Ureter (tissue), 1 donor: Measurements from ENCODE around the gene ABCC4. TPM values are rescaled to one million over a fixed set of nuclear protein-coding genes. Genes with fewer than 3 reads are reported as not detected.
A peak's percentile ranks its signal among the peaks of the same experiment; 100 is the strongest.

ENCODE experiments used
- DNase-seq: peaks from one replicate; pipeline ENCODE4 v3.0.0-alpha.2; 2020; ENCODE audit warnings: low spot score
- total RNA-seq: library from RNA; stranded (reverse); gene quantifications from one replicate; pipeline ENCODE4 v1.2.4, GENCODE V29; 2023
- donor health status: DM: yes; HTN: yes; CAD: no.

ABCC4 gene, protein sequence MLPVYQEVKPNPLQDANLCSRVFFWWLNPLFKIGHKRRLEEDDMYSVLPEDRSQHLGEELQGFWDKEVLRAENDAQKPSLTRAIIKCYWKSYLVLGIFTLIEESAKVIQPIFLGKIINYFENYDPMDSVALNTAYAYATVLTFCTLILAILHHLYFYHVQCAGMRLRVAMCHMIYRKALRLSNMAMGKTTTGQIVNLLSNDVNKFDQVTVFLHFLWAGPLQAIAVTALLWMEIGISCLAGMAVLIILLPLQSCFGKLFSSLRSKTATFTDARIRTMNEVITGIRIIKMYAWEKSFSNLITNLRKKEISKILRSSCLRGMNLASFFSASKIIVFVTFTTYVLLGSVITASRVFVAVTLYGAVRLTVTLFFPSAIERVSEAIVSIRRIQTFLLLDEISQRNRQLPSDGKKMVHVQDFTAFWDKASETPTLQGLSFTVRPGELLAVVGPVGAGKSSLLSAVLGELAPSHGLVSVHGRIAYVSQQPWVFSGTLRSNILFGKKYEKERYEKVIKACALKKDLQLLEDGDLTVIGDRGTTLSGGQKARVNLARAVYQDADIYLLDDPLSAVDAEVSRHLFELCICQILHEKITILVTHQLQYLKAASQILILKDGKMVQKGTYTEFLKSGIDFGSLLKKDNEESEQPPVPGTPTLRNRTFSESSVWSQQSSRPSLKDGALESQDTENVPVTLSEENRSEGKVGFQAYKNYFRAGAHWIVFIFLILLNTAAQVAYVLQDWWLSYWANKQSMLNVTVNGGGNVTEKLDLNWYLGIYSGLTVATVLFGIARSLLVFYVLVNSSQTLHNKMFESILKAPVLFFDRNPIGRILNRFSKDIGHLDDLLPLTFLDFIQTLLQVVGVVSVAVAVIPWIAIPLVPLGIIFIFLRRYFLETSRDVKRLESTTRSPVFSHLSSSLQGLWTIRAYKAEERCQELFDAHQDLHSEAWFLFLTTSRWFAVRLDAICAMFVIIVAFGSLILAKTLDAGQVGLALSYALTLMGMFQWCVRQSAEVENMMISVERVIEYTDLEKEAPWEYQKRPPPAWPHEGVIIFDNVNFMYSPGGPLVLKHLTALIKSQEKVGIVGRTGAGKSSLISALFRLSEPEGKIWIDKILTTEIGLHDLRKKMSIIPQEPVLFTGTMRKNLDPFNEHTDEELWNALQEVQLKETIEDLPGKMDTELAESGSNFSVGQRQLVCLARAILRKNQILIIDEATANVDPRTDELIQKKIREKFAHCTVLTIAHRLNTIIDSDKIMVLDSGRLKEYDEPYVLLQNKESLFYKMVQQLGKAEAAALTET (N-terminal part only)
- total RNA-seq, result 46.2 TPM

DNA sequence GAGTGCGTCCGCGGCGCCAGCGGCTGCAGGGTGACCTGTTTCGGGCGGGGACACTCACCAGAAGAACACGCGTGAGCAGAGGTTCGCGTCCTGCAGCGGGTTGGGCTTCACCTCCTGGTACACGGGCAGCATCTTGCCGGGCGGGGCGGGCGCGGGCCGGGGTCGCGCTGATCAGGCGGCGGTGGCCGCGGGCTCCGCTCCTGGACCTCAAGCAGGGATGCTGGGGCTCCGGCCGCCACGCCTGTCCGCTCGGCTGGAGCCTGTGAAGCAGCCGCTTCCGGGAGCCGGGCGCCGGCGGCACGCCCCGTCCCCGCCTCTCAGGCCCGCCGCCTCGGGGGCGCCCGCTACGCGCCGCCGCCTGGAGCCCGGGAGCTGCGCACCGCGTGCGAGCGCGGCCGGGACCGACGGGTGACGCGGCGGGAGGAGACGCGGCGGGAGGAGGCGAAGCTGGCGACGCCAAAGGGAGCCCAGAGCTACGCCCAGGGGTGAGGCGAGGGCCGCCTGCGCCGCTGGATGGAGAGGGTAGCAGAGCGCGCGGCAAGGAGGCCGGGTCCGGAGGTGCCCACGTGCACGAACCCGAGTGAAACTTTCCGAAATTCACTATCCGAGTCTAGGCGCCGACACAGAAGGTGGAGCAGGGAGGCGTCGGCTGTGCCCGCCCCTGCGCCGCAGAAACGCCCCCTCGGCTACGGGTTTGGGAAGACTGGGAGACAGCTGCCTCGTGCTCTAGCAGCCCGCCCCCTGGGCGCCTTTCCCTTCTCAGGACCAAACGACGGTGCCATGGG is at the start of gene ABCC4:
ABCC4 (minus strand) TSS at position 269 of the 785 bp plus-strand sequence; CDS start at position 132, 137 bp downstream.
- DNase-seq, result peak; percentile 62

DNA sequence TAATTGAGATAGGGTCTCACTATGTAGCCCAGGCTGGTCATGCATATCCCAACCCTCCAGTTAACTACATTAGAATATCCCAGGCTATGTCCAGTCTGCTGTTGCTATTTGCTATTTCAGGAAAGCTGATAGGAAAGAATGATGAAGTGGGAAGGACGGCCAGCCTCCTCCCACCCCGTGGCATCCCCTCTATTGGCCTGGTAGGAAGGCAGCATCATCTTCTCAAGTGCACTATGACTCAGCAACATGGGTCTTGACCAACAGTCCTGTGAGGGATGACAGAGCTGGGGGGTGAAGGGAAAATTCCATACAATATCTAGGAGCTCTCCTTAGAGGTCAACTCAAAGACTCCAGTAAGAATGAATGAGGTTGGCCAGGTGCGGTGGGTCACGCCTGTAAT is 48.0 kb upstream of the ABCC4 start:
- DNase-seq, result no peak

DNA sequence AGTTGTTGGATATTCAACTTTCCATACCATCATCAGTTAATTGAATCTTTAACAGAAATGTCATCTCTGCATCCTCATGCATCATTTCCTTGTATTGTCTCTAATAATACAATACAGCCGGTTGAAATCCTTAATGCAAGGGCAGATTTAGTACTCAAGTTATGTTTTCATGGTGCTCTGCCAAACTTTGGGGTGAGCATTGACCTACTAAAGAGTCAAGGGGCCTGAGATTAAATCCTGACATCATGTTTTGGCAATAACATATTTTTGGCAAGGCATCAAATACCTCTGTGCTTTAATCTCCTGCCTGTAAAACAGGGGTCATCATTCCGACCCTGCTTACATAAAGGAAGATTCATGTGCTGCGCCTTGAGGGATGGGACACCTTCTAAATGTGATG is 42.7 kb upstream of the ABCC4 start:
- no peak for DNase-seq

DNA sequence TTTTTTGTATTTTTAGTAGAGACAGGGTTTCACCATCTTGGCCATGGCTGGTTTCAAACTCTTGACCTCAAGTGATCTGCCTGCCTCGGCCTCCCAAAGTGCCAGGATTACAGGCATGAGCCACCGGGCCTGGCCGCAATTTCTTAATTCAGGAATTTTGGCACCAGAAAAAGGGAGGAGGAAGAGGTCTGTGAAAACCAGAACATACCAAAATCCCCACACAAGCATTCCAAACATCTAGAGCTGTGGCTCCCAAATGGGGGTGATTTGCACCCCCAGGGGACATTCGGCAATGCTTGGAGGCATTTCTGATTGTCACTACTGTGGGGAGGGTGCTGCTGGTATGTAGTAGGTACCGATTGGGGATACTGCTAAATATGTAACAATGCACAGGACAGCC is 40.2 kb upstream of the ABCC4 start:
- no peak for DNase-seq

DNA sequence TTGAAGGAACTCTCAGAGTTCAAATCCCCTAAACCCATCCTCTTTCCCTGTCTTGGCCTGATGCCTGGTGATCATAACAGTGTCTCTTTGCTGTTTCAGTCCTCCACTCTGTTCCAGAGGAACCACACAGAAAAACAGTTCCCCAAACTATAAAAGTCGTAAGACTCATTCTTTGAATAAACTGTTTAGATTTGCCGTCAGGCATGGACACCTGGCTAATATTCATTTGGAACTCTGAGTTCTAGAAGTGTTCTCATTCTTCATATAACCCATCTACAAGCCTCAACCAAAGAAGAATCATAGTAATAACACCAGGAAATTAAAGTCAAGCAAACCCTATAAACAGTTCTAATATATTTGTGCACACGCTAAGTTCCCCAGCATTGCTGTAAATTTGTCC is 37.7 kb upstream of the ABCC4 start:
- DNase-seq, result no peak

DNA sequence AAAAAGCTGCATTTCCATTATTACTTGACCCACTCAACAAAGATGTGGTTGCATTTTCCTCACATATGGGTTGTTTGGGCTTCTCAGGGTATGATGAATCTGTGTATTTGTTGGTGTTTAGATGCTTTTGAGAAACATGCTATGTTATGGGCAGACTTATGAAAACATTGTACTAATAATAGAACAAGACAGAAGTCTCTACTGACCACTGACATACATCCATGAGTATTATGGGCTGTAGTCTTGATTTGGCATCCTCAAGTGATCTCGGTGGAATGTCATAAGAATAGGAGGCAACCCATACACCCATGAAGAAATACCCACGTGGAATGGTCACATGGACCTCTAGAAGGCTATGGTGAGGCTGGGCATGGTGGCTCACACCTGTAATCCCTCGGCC is 36.3 kb upstream of the ABCC4 start:
- DNase-seq, result no peak

DNA sequence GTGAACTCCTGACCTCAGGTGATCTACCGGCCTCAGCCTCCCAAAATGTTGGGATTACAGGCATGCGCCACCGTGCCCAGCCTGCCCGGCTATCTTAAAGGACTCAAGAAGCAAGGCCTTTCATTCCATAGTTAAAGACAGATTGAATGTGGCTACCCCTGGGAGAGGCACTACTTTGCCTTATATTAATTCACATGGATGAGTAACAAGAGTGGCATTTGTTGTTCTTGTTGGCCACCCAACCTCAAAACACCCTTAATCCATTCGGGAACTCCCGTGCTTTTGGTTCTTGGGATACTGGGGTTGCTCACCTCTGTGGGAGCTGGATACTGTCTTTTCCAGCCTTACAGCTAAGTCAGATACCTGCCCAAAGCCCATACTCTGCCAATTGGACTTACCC is 34.4 kb upstream of the ABCC4 start:
- no peak for DNase-seq

DNA sequence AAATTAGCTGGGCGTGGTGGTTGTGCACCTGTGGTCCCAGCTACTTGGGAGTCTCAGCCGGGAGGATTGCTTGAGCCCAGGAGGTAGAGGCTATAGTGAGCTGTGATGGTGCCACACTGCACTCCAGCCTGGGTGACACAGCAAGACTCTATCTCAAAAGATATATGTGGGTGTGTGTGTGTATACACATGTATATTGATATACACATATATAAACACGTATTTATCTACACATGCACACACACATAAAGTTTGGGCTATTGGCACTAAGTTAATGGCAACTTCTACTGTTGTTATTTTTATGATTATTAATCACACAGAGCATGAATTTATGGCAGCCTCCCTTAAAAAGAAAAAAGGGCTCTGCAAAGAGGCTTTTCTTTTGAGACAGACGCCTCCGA is 27.1 kb upstream of the ABCC4 start:
- no peak for DNase-seq

DNA sequence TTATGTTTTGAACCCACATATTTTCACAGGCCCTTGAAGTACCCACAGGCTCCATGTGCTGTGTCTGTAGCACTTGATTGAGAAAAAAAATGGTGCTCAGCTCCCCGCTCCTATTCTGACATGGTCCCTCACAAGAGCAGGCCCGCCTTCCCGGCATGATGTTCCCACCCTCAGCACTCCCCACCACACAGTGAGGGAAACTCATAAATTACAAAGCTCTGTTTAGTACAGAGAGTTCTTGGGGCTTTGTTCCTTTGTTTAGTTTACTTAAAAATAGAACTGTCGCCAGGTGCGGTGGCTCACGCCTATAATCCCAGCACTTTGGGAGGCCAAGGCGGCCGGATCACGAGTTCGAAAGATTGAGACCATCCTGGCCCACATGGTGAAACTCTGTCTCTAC is 25.9 kb upstream of the ABCC4 start:
- no peak for DNase-seq

DNA sequence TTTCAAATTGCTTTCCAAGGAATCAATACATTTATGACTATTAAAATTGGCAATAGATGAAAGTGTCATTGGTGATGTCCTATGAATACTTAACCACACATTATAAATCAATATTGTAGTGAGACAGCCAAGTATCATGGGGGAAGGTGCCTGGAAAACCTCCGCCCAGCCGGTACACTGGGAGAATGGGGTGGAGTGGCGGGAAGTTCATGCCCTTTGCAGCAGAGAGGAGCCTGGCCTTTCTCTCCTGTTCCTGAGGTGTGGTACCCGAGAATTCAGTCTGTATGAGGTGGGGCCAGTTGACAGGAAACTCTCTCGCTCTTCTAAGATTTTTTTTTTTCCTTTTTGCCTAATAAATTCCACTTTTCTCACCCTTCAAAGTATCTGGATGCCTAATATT is 25.4 kb upstream of the ABCC4 start:
- DNase-seq, result no peak

DNA sequence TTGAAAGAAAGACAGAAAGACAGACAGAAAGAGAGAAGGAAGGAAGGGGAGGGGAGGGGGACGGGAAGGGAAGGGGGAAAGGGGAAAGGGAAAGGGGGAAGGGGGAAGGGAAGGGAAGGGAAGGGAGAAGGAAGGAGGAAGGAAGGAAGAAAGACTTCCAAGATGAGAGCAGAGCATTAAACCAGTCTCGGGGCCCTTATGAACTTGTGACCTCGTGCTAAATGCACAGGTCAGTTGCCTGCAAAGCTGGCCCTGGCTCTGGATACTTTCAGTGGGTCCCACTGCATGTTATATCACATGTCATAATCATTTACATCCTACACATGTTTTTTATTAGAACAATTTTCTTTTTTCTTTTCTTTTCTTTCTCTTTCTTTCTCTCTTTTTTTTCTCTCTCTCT is 24.2 kb upstream of the ABCC4 start:
- no peak for DNase-seq

DNA sequence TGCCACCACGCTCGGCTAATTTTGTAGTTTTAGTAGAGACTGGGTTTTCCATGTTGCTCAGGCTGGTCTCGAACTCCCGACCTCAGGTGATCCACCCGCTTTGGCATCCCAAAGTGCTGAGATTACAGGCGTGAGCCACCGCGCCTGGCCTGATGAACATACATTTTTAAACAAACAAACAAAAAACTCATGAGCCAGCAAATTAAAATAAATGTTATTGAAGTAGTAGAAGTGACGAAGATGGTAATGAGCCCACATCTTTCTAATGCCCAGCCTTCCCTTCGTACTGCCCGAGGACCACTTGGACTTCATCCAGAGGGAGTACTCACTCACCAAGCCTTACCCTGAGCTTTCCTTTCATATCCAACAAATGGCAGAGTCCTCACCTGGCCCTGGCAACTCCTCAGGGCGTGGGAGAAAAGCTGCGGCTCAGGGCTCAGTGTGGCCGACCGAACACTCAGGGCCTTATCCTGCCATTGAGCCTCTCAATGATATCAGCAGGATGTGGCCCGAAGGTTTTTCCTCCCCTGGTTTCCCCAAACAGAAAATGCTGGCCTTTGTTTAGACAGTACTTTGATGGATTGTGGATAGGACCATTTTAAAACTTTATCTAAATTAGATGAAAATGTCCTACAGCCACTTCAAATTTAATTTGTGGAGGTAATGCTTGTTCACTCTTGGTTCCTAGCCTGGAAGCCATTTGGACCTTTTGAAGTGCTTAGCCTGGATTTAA is 22.8 kb upstream of the ABCC4 start:
- no peak for DNase-seq

DNA sequence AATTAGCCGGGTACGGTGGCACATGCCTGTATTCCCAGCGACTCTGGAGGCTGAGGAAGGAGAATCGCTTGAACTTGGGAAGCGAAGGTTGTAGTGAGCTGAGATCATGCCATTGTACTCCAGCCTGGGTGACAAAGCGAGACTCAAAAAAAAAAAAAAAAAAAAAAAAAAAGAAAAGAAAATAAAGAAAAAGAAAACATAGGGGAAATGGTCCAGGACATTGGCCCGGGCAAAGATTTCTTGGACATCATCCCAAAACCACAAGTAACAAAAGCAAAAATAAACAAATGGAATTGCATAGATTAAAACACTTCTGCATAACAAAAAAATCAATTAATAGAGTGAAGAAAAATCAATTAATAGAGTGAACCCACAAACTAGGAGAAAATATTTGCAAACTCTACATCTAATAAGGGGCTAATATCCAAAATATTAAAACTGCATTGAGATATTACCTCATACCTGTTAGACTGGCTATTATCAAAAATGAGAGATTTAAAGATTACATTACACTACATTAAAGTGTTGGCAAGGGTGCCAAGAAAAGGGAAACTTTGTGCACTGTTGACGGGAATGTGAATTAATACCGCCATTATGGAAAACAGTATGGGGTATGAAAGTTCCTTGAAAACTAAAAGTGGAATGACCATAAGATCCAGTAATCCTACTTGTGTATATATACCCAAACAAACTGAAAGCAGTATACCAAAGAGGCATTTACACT is 18.5 kb upstream of the ABCC4 start:
- DNase-seq, result no peak

DNA sequence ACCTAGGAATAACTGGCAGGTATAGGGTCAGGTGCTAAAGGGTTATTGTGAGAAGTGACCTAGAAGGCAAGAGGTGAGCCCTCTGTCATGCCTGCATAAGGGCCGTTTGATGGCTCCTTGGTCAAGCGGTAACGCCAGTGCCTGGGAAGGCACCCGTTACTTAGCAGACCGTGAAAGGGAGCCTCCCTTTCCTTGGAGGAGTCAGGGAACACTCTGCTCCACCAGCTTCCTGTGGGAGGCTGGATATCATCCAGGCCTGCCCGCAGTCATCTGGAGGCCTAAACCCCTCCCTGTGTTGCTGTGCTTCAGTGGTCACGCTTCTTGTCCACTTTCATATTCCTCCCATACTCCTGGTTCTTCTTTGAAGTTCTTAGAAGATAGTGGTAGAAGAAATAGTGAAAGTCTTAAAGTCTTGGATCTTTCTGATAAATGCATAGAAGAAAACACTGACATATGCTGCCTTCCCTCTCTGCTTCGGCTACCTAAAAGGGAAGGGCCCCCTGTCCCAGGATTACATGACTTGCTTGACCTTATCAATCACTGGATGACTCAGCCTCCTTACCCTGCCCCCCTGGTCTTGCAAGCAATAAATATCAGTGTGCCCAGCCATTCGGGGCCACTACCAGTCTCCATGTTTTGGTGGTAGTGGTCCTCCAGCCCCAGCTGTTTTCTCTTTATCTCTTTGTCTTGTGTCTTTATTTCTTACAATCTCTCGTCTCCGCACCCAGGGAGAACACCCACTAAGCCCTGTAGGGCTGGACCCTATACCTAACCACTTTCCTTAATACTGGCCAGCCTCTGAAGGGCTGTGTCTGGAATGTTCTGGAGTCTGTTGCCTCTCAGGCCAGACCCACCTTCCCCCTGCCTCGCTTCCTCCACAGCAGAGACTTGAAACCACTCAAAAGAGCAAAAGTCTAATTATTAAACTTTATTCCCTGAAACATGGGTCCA is 16.1 kb upstream of the ABCC4 start:
- DNase-seq, result no peak

DNA sequence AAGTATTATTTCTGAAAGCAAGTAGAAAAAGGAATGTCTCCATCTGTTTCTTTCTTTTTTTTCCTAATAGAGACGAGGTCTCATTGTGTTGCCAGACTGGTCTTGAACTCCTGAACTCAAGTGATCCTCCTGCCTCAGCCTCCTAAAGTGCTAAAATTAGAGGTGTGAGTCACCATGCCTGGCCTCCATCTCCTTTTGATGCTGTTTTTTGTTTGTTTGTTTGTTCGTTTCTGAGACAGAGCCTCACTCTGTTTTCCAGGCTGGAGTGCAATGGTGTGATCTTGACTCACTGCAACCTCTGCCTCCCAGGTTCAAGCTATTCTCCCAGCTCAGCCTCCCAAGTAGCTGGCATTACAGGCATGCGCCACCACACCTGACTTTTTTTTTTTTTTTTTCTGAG is 14.5 kb upstream of the ABCC4 start:
- no peak for DNase-seq

DNA sequence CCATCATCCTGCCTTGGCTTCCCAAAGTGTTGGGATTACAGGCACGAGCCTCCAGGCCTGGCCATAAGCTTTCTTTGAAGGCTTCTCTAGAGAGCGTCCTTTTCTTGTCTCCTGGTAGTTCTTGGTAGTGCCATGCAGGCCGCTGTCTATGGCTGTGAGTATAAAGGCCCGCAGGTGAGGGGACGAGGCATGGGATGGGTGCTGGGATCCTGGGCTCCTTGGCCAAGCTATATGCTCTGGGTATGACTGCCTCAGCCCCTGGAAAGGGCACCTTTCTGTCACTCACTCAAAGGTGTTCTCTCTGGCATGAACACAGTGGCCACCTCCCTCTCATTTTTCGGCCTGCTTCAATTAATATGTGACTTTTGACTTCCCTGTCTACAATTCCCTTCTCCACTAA is 6.3 kb upstream of the ABCC4 start:
- DNase-seq, result no peak

DNA sequence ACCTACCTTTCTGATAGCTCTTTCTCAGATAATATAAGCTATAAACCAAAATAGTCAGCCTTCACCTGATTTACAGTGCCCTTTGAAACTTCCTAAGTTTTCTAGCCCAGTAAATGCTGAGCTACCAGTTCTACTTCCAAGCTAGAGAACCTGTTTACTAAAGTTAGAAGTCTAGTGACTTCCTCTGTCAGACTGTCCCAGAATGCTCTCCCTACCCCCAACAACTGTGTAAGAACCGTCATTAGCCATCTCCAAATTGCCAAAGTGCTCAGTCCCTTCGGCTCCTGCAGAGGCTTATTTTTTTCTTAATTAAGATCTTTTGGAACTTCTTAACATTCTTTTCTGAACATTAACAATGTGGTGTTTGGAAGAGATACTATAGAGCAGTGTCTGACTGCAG is 3.2 kb upstream of the ABCC4 start:
- DNase-seq, result no peak

DNA sequence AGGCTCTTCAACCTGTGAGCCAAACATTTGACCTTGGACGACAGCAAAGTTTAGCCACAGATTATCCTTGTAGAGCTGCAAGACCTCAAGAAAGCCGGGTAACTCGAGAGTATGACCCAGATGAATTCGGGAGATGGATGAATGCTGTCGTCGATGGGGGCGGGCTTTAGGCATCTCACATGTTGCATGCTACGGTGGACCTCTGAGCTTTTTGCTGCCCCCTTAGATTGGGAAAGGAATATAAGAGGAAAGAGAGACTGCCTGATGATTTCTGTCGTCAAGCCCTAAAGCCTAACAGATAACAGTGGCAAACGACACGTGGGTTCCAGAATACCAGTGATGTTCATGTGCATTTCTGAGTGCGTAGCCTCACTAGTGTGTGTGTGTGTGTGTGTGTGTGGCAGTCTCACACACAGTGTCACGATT is 730 bp upstream of the ABCC4 start:
- DNase-seq, result no peak
